Progenitor cell of endocrine pancreas (in vitro differentiated cells): Measurements from ENCODE around the gene SLC7A6OS. TPM values are rescaled to one million over a fixed set of nuclear protein-coding genes. Genes with fewer than 3 reads are reported as not detected.
A peak's percentile ranks its signal among the peaks of the same experiment; 100 is the strongest.

Source experiments
- DNase-seq: peaks from one replicate; pipeline ENCODE4 v3.0.0; 2021; ENCODE audit warnings: low spot score; ENCODE audit not compliant: unreplicated experiment
- H3K27ac Mint-ChIP-seq: 2 replicates; pipeline ENCODE4 v1.8.0; 2021; ENCODE audit warnings: mild to moderate bottlenecking, moderate library complexity, mixed read lengths
- H3K27me3 Mint-ChIP-seq: 2 replicates; pipeline ENCODE4 v1.8.0; 2021; ENCODE audit warnings: mixed read lengths
- H3K36me3 Mint-ChIP-seq: 2 replicates; pipeline ENCODE4 v1.8.0; 2022; ENCODE audit warnings: mixed read lengths; ENCODE audit not compliant: insufficient read depth
- H3K4me1 Mint-ChIP-seq: 2 replicates; pipeline ENCODE4 v1.8.0; 2021; ENCODE audit warnings: low read depth, mixed read lengths
- H3K4me3 Mint-ChIP-seq: 2 replicates; pipeline ENCODE4 v1.8.0; 2021; ENCODE audit warnings: low read depth, mild to moderate bottlenecking, moderate library complexity, mixed read lengths
- H3K9me3 Mint-ChIP-seq: 2 replicates; pipeline ENCODE4 v1.8.0; 2021; ENCODE audit warnings: low read depth, mixed read lengths
- total RNA-seq: library from RNA; stranded (reverse); gene quantifications from 2 replicates; pipeline ENCODE4 v1.2.1, GENCODE V29; 2021
- TF ChIP-seq, protein P1 (sequence below): fragments of 200-600 bp; sonication (generic); IDR thresholded peaks from one replicate; pipeline ENCODE4 v1.5.0; 2021; ENCODE audit warnings: antibody characterized with exemption, mild to moderate bottlenecking; ENCODE audit not compliant: unreplicated experiment

Gene SLC7A6OS
- total RNA-seq, 1 donor from 2014 or later = 23.9 TPM

GRCh38 chr16:68351991-68352431, 41.3 kb upstream of the SLC7A6OS start:
- Mint-ChIP-seq H3K27ac (peak overlapping the region; percentile 69), H3K36me3 (peaks cover 8% of the 10 kb centered on the region), H3K9me3 (no peaks in the 10 kb centered on the region), H3K27me3 (no peaks in the 10 kb centered on the region), H3K4me3 (no peak overlapping the region), H3K4me1 (peaks cover 5% of the 10 kb centered on the region)
- DNase-seq = no peak
- TF ChIP-seq, protein P1, sequence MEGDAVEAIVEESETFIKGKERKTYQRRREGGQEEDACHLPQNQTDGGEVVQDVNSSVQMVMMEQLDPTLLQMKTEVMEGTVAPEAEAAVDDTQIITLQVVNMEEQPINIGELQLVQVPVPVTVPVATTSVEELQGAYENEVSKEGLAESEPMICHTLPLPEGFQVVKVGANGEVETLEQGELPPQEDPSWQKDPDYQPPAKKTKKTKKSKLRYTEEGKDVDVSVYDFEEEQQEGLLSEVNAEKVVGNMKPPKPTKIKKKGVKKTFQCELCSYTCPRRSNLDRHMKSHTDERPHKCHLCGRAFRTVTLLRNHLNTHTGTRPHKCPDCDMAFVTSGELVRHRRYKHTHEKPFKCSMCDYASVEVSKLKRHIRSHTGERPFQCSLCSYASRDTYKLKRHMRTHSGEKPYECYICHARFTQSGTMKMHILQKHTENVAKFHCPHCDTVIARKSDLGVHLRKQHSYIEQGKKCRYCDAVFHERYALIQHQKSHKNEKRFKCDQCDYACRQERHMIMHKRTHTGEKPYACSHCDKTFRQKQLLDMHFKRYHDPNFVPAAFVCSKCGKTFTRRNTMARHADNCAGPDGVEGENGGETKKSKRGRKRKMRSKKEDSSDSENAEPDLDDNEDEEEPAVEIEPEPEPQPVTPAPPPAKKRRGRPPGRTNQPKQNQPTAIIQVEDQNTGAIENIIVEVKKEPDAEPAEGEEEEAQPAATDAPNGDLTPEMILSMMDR = no peak

- Mint-ChIP-seq H3K36me3 (peaks cover 12% of the 10 kb centered on the region), H3K27ac (no peak overlapping the region), H3K9me3 (no peaks in the 10 kb centered on the region), H3K4me3 (no peak overlapping the region), H3K27me3 (no peaks in the 10 kb centered on the region), H3K4me1 (peaks cover 5% of the 10 kb centered on the region)
- no peak for DNase-seq
- TF ChIP-seq, protein P1 = no peak
Observed at GRCh38 chr16:68351463-68351862, 40.7 kb upstream of the SLC7A6OS start.

DNA sequence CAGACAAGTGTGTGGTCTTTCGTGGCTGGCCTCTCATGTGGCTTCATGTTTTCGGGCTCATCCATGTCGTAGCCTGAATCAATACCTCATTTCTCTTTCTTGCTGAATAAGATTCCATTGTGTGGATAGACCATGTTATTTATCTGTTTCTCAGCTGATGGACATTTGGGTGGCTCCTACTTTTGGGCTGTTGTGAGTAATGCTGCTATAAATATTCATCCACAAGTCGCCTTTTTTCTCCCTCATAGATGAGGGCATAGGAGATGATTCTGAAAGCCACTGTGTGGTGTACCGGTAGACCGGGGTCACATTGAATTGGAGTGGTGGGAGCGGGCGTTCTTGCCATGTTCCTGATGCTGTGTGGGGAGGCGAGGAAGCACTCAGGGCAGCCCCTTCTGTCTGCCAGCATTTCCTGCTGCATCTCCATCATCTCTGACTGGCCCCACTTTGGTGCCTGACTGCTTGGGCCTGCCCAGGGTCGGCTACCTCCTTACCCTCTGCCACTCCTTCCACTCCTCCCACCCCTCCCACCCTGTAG, 40.1 kb upstream of the SLC7A6OS start:
- Mint-ChIP-seq H3K4me1 (peaks cover 5% of the 10 kb centered on the region), H3K36me3 (peaks cover 12% of the 10 kb centered on the region), H3K4me3 (no peak overlapping the region), H3K9me3 (no peaks in the 10 kb centered on the region), H3K27ac (no peak overlapping the region), H3K27me3 (no peaks in the 10 kb centered on the region)
- no peak for DNase-seq
- TF ChIP-seq, protein P1 = no peak

GRCh38 chr16:68349838-68350410, 39.2 kb upstream of the SLC7A6OS start:
- Mint-ChIP-seq H3K4me3 (no peak overlapping the region), H3K4me1 (peaks cover 5% of the 10 kb centered on the region), H3K36me3 (peaks cover 13% of the 10 kb centered on the region), H3K27ac (no peak overlapping the region), H3K27me3 (no peaks in the 10 kb centered on the region), H3K9me3 (no peaks in the 10 kb centered on the region)
- no peak for DNase-seq
- TF ChIP-seq, protein P1 = no peak

GRCh38 chr16:68348639-68349445, 38.1 kb upstream of the SLC7A6OS start:
- TF ChIP-seq, protein P1 = no peak
- Mint-ChIP-seq H3K4me3 (no peak overlapping the region), H3K9me3 (no peaks in the 10 kb centered on the region), H3K27ac (no peak overlapping the region), H3K36me3 (peaks cover 12% of the 10 kb centered on the region), H3K27me3 (no peaks in the 10 kb centered on the region), H3K4me1 (peaks cover 5% of the 10 kb centered on the region)
- no peak for DNase-seq
